GM23248 (cell line): ENCODE measurements around the gene ATR.

Source experiments
- EZH2 ChIP-seq: fragments of 200-600 bp; sonication (generic); IDR thresholded peaks from 2 replicates; pipeline ENCODE4 v1.6.1; 2018; ENCODE audit warnings: antibody characterized with exemption, mild to moderate bottlenecking; ENCODE audit not compliant: insufficient read depth, poor library complexity, severe bottlenecking
- EZH2phosphoT487 ChIP-seq: fragments of 200-600 bp; sonication (generic); IDR thresholded peaks from 2 replicates; pipeline ENCODE4 v1.6.1; 2018; ENCODE audit warnings: antibody characterized with exemption, moderate library complexity, mild to moderate bottlenecking, low read depth; ENCODE audit not compliant: insufficient read depth

- no peak for TF ChIP-seq EZH2
- TF ChIP-seq EZH2phosphoT487 = no peak
Measured at GRCh38 chr3:142489572-142490323, 88.8 kb downstream of the ATR start.
